ENCODE data around the gene MOB1B. TPM values are rescaled to one million over a fixed set of nuclear protein-coding genes. Genes with fewer than 3 reads are reported as not detected.

Gene MOB1B
- total and polyA plus RNA-seq, 2 of the 13 experiments (the other 11 are each of a cell fraction or from before 2014, with no cell fraction given) = 3.9 to 4.0 TPM

DNA sequence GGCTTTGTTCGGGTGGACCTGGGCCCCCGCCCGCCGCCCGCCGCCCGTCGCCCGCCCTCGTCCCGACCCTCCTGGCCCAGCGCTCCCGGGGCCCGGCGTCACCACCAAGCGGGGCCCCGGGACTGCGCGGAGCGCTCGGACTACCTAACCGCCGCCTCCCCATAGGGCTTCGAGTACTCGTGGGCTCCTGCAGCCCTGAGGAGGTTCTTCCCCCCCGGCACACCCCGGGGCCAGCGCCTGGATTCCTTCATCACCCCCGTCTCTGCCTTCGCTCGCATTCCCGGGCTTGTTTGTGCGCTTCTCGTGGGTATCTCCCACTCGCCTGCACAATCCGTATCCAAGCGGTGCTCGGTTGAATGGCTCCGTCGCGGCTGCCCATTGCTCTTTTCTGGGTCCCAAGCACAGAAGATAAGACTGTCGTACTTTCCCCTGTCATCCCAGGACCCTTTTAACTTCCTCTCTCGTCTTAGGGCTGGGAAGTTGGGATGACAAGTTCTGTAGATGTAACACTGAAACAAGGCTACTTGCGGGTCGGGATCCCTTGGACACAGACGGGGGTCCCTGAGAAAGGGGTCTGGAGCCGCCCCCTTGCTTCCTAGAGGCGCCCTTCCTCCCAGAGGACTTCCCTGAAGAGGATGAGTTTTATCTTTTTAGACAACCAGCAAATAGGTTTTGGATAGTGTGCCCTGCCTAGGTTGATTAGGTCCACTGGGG is 565 bp downstream of the MOB1B start (continued):
- TF ChIP-seq, protein P1, sequence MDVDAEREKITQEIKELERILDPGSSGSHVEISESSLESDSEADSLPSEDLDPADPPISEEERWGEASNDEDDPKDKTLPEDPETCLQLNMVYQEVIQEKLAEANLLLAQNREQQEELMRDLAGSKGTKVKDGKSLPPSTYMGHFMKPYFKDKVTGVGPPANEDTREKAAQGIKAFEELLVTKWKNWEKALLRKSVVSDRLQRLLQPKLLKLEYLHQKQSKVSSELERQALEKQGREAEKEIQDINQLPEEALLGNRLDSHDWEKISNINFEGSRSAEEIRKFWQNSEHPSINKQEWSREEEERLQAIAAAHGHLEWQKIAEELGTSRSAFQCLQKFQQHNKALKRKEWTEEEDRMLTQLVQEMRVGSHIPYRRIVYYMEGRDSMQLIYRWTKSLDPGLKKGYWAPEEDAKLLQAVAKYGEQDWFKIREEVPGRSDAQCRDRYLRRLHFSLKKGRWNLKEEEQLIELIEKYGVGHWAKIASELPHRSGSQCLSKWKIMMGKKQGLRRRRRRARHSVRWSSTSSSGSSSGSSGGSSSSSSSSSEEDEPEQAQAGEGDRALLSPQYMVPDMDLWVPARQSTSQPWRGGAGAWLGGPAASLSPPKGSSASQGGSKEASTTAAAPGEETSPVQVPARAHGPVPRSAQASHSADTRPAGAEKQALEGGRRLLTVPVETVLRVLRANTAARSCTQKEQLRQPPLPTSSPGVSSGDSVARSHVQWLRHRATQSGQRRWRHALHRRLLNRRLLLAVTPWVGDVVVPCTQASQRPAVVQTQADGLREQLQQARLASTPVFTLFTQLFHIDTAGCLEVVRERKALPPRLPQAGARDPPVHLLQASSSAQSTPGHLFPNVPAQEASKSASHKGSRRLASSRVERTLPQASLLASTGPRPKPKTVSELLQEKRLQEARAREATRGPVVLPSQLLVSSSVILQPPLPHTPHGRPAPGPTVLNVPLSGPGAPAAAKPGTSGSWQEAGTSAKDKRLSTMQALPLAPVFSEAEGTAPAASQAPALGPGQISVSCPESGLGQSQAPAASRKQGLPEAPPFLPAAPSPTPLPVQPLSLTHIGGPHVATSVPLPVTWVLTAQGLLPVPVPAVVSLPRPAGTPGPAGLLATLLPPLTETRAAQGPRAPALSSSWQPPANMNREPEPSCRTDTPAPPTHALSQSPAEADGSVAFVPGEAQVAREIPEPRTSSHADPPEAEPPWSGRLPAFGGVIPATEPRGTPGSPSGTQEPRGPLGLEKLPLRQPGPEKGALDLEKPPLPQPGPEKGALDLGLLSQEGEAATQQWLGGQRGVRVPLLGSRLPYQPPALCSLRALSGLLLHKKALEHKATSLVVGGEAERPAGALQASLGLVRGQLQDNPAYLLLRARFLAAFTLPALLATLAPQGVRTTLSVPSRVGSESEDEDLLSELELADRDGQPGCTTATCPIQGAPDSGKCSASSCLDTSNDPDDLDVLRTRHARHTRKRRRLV (CRISPR knock-in tag; IDR thresholded peaks at IDR 0.05) = no peak
- TF ChIP-seq ZNF724P (CRISPR knock-in tag; IDR thresholded peaks at IDR 0.05; ENCODE audit: borderline replicate concordance) (no peak; the same call in 1 of the 2 replicates), GATAD2A (CRISPR knock-in tag; IDR thresholded peaks at IDR 0.05) (no peak), NRL (CRISPR knock-in tag; IDR thresholded peaks at IDR 0.05; ENCODE audit: borderline replicate concordance) (0 out of 2 replicates have a peak, but pooled peaks have one; percentile 71), RFXAP (CRISPR knock-in tag; IDR thresholded peaks at IDR 0.05; ENCODE audit: borderline replicate concordance) (no peak), SCMH1 (CRISPR knock-in tag; IDR thresholded peaks at IDR 0.05; ENCODE audit: borderline replicate concordance) (no peak), NR2F6 (IDR thresholded peaks at IDR 0.05) (no peak), NR2F6 (CRISPR knock-in tag; IDR thresholded peaks at IDR 0.05) (no peak), KLF6 (CRISPR knock-in tag; IDR thresholded peaks at IDR 0.05) (no peak), JUN (CRISPR knock-in tag; IDR thresholded peaks at IDR 0.05) (no peak), TOE1 (CRISPR knock-in tag; IDR thresholded peaks at IDR 0.05) (no peak)
- TF ChIP-seq, protein P2, sequence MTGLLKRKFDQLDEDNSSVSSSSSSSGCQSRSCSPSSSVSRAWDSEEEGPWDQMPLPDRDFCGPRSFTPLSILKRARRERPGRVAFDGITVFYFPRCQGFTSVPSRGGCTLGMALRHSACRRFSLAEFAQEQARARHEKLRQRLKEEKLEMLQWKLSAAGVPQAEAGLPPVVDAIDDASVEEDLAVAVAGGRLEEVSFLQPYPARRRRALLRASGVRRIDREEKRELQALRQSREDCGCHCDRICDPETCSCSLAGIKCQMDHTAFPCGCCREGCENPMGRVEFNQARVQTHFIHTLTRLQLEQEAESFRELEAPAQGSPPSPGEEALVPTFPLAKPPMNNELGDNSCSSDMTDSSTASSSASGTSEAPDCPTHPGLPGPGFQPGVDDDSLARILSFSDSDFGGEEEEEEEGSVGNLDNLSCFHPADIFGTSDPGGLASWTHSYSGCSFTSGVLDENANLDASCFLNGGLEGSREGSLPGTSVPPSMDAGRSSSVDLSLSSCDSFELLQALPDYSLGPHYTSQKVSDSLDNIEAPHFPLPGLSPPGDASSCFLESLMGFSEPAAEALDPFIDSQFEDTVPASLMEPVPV (CRISPR knock-in tag; IDR thresholded peaks at IDR 0.05) = no peak
- TF ChIP-seq, protein P3, sequence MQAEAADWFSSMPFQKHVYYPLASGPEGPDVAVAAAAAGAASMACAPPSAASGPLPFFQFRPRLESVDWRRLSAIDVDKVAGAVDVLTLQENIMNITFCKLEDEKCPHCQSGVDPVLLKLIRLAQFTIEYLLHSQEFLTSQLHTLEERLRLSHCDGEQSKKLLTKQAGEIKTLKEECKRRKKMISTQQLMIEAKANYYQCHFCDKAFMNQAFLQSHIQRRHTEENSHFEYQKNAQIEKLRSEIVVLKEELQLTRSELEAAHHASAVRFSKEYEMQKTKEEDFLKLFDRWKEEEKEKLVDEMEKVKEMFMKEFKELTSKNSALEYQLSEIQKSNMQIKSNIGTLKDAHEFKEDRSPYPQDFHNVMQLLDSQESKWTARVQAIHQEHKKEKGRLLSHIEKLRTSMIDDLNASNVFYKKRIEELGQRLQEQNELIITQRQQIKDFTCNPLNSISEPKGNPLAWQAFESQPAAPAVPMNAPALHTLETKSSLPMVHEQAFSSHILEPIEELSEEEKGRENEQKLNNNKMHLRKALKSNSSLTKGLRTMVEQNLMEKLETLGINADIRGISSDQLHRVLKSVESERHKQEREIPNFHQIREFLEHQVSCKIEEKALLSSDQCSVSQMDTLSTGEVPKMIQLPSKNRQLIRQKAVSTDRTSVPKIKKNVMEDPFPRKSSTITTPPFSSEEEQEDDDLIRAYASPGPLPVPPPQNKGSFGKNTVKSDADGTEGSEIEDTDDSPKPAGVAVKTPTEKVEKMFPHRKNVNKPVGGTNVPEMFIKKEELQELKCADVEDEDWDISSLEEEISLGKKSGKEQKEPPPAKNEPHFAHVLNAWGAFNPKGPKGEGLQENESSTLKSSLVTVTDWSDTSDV (CRISPR knock-in tag; IDR thresholded peaks at IDR 0.05) = 0 out of 2 replicates have a peak, but pooled peaks have one; percentile 55
